Ammon's horn (tissue), 1 donor: ENCODE measurements around the gene GRM5.
"Not testable (repeated sequence)": the region's sequence is repeated elsewhere in the genome, so short reads cannot be mapped to it uniquely, and the experiment has no call there.

ENCODE experiments used
- DNase-seq: peaks from one replicate; pipeline ENCODE4 v3.0.0-alpha.2; 2016; ENCODE audit warnings: low spot score

GRM5 gene

GRCh38 chr11:88507771-88508417 lies 557.9 kb downstream of the GRM5 start:
- DNase-seq = no peak

GRCh38 chr11:88501541-88501940 lies 564.2 kb downstream of the GRM5 start:
- DNase-seq = no peak

GRCh38 chr11:88495836-88496235 lies 569.9 kb downstream of the GRM5 start:
- no peak for DNase-seq

GRCh38 chr11:88494848-88495247 lies 570.9 kb downstream of the GRM5 start:
- no peak for DNase-seq

- no peak for DNase-seq
These were observed 574.1 kb downstream of the GRM5 start for GRCh38 chr11:88491674-88492073.

- DNase-seq = no peak
These were observed 576.8 kb downstream of the GRM5 start for GRCh38 chr11:88489030-88489429.

GRCh38 chr11:88487646-88488045 lies 578.1 kb downstream of the GRM5 start:
- DNase-seq = no peak

GRCh38 chr11:88484873-88485621 lies 580.7 kb downstream of the GRM5 start:
- no peak for DNase-seq

GRCh38 chr11:88482871-88483301 lies 582.9 kb downstream of the GRM5 start:
- DNase-seq = no peak

GRCh38 chr11:88480223-88480622 lies 585.6 kb downstream of the GRM5 start:
- no peak for DNase-seq

GRCh38 chr11:88478136-88478815 lies 587.5 kb downstream of the GRM5 start:
- no peak for DNase-seq

- peak; percentile 56 for DNase-seq
These were observed 589.8 kb downstream of the GRM5 start for GRCh38 chr11:88475991-88476418.

- no peak for DNase-seq
These were observed 591.1 kb downstream of the GRM5 start for GRCh38 chr11:88474655-88475054.

- no peak for DNase-seq
These were observed 596.1 kb downstream of the GRM5 start for GRCh38 chr11:88469561-88470225.

GRCh38 chr11:88464528-88464927 lies 601.3 kb downstream of the GRM5 start:
- no peak for DNase-seq

GRCh38 chr11:88463301-88463700 lies 602.5 kb downstream of the GRM5 start:
- DNase-seq = not testable (repeated sequence)

- DNase-seq = not testable (repeated sequence)
These were observed 607.7 kb downstream of the GRM5 start for GRCh38 chr11:88458047-88458446.

- no peak for DNase-seq
These were observed 609.8 kb downstream of the GRM5 start for GRCh38 chr11:88455974-88456373.

- no peak for DNase-seq
These were observed 610.9 kb downstream of the GRM5 start for GRCh38 chr11:88454881-88455280.
